Stimulated activated naive B cell treated with anti-CD40 and anti-IgM and Interleukin-4, amounts not matched to agents 10 μg/mL and 1 μg/mL and 100 μg/mL, for 72 hours (primary cell): ENCODE data around the gene WWC2.

ENCODE experiments used
- ATAC-seq, 2 donors: fragments of 150-1000 bp; cut with Tn5 transposase; replicated peaks; 2 replicates each; pipeline ENCODE4 v1.10.0; 2021; ENCODE audit warnings: moderate library complexity in 1 of 2
- DNase-seq: peaks from one replicate; pipeline ENCODE4 v3.0.0; 2021
- H3K27ac Mint-ChIP-seq: one replicate; pipeline ENCODE4 v1.8.0; 2022; ENCODE audit warnings: mild to moderate bottlenecking, mixed read lengths
- H3K27me3 Mint-ChIP-seq, 2 donors: one replicate each; pipeline ENCODE4 v1.8.0; 2022; ENCODE audit warnings: mixed read lengths in 2 of 2
- H3K36me3 Mint-ChIP-seq, 2 donors: one replicate each; pipeline ENCODE4 v1.8.0; 2022; ENCODE audit warnings: mixed read lengths in 2 of 2, mild to moderate bottlenecking in 1 of 2
- H3K4me1 Mint-ChIP-seq, 2 donors: one replicate each; pipeline ENCODE4 v1.8.0; 2022; ENCODE audit warnings: mixed read lengths in 2 of 2, mild to moderate bottlenecking in 1 of 2
- H3K4me3 Mint-ChIP-seq, 2 donors: one replicate each; pipeline ENCODE4 v1.8.0; 2022; ENCODE audit warnings: mild to moderate bottlenecking in 2 of 2, mixed read lengths in 2 of 2, moderate library complexity in 1 of 2
- H3K9me3 Mint-ChIP-seq, 2 donors: one replicate each; pipeline ENCODE4 v1.8.0; 2022; ENCODE audit warnings: mixed read lengths in 2 of 2, mild to moderate bottlenecking in 1 of 2

The WWC2 gene

GRCh38 chr4:183157215-183157614 is 58.2 kb downstream of the WWC2 start:
- Mint-ChIP-seq H3K9me3 (no peaks in the 10 kb centered on the region), H3K36me3 (no peaks in the 10 kb centered on the region), H3K27me3 (peaks cover 0 to 4% of the 10 kb centered on the region in 2 donors), H3K4me3 (no peak overlapping the region), H3K27ac (no peak overlapping the region), H3K4me1 (no peaks in the 10 kb centered on the region)
- no peak for DNase-seq
- ATAC-seq, result no peak

- no peaks in the 10 kb centered on the region for H3K36me3 Mint-ChIP-seq
- peaks cover 4% of the 10 kb centered on the region in 2 donors for H3K27me3 Mint-ChIP-seq
- ATAC-seq (no peak), DNase-seq (no peak)
- H3K4me3 Mint-ChIP-seq, result no peak overlapping the region
- H3K4me1 Mint-ChIP-seq, result no peaks in the 10 kb centered on the region
- no peak overlapping the region for H3K27ac Mint-ChIP-seq
- no peaks in the 10 kb centered on the region for H3K9me3 Mint-ChIP-seq
Observed at GRCh38 chr4:183158062-183158461, 59.0 kb downstream of the WWC2 start.

- ATAC-seq, result no peak
- Mint-ChIP-seq H3K9me3 (no peaks in the 10 kb centered on the region), H3K4me3 (no peak overlapping the region), H3K27me3 (peaks cover 4 to 7% of the 10 kb centered on the region in 2 donors), H3K27ac (no peak overlapping the region), H3K36me3 (no peaks in the 10 kb centered on the region), H3K4me1 (no peaks in the 10 kb centered on the region)
- no peak for DNase-seq
Observed at GRCh38 chr4:183161630-183162029, 62.6 kb downstream of the WWC2 start.

GRCh38 chr4:183163135-183163534 is 64.1 kb downstream of the WWC2 start:
- Mint-ChIP-seq H3K36me3 (no peaks in the 10 kb centered on the region), H3K9me3 (no peaks in the 10 kb centered on the region), H3K4me1 (no peaks in the 10 kb centered on the region), H3K27me3 (peaks cover 4 to 16% of the 10 kb centered on the region in 2 donors), H3K4me3 (no peak overlapping the region), H3K27ac (no peak overlapping the region)
- ATAC-seq (no peak), DNase-seq (no peak)

GRCh38 chr4:183164963-183165362 is 65.9 kb downstream of the WWC2 start:
- ATAC-seq (no peak), DNase-seq (no peak)
- Mint-ChIP-seq H3K27me3 (peaks cover 4 to 16% of the 10 kb centered on the region in 2 donors), H3K27ac (no peak overlapping the region), H3K9me3 (no peaks in the 10 kb centered on the region), H3K36me3 (no peaks in the 10 kb centered on the region), H3K4me3 (no peak overlapping the region), H3K4me1 (no peaks in the 10 kb centered on the region)

- DNase-seq, result no peak
- H3K9me3 Mint-ChIP-seq, result no peaks in the 10 kb centered on the region
Observed at GRCh38 chr4:183165376-183165775, 66.3 kb downstream of the WWC2 start.

GRCh38 chr4:183170894-183171293 is 71.8 kb downstream of the WWC2 start:
- DNase-seq (no peak), ATAC-seq (no peak)
- Mint-ChIP-seq H3K4me3 (no peak overlapping the region), H3K27me3 (peaks cover 4 to 17% of the 10 kb centered on the region in 2 donors), H3K9me3 (no peaks in the 10 kb centered on the region), H3K36me3 (no peaks in the 10 kb centered on the region), H3K4me1 (no peaks in the 10 kb centered on the region), H3K27ac (no peak overlapping the region)

More at GRCh38 chr4:183165376-183165775, 66.3 kb downstream of the WWC2 start:
- Mint-ChIP-seq H3K4me1 (no peaks in the 10 kb centered on the region), H3K36me3 (no peaks in the 10 kb centered on the region), H3K4me3 (no peak overlapping the region), H3K27me3 (peaks cover 4 to 16% of the 10 kb centered on the region in 2 donors), H3K27ac (no peak overlapping the region)
- no peak for ATAC-seq

- DNase-seq (no peak), ATAC-seq (no peak)
- H3K36me3 Mint-ChIP-seq, result no peaks in the 10 kb centered on the region
- H3K27me3 Mint-ChIP-seq, result peaks cover 4 to 17% of the 10 kb centered on the region in 2 donors
- H3K9me3 Mint-ChIP-seq, result no peaks in the 10 kb centered on the region
- H3K27ac Mint-ChIP-seq, result no peak overlapping the region
- H3K4me3 Mint-ChIP-seq, result no peak overlapping the region
- H3K4me1 Mint-ChIP-seq, result no peaks in the 10 kb centered on the region
Observed at GRCh38 chr4:183171484-183172267, 72.6 kb downstream of the WWC2 start.

GRCh38 chr4:183172881-183173280 is 73.8 kb downstream of the WWC2 start:
- Mint-ChIP-seq H3K27ac (no peak overlapping the region), H3K36me3 (no peaks in the 10 kb centered on the region), H3K9me3 (no peaks in the 10 kb centered on the region), H3K4me1 (no peaks in the 10 kb centered on the region), H3K27me3 (peaks cover 0 to 8% of the 10 kb centered on the region in 2 donors), H3K4me3 (no peak overlapping the region)
- DNase-seq, result no peak
- no peak for ATAC-seq

GRCh38 chr4:183173580-183174526 is 74.8 kb downstream of the WWC2 start:
- no peaks in the 10 kb centered on the region for H3K9me3 Mint-ChIP-seq
- peaks cover 0 to 8% of the 10 kb centered on the region in 2 donors for H3K27me3 Mint-ChIP-seq
- no peak overlapping the region for H3K4me3 Mint-ChIP-seq
- no peak overlapping the region for H3K27ac Mint-ChIP-seq
- H3K36me3 Mint-ChIP-seq, result no peaks in the 10 kb centered on the region
- no peaks in the 10 kb centered on the region for H3K4me1 Mint-ChIP-seq
- ATAC-seq (no peak), DNase-seq (no peak)

GRCh38 chr4:183175631-183176232 is 76.7 kb downstream of the WWC2 start:
- Mint-ChIP-seq H3K4me3 (no peak overlapping the region), H3K27me3 (peaks cover 6 to 8% of the 10 kb centered on the region in 2 donors), H3K36me3 (no peaks in the 10 kb centered on the region), H3K27ac (no peak overlapping the region), H3K9me3 (no peaks in the 10 kb centered on the region), H3K4me1 (no peaks in the 10 kb centered on the region)
- no peak for ATAC-seq
- no peak for DNase-seq

GRCh38 chr4:183177001-183177400 is 77.9 kb downstream of the WWC2 start:
- no peak overlapping the region for H3K27ac Mint-ChIP-seq
- H3K4me3 Mint-ChIP-seq, result no peak overlapping the region
- no peaks in the 10 kb centered on the region for H3K9me3 Mint-ChIP-seq
- DNase-seq (no peak), ATAC-seq (no peak)
- no peaks in the 10 kb centered on the region for H3K36me3 Mint-ChIP-seq
- no peaks in the 10 kb centered on the region for H3K4me1 Mint-ChIP-seq
- H3K27me3 Mint-ChIP-seq, result peaks cover 3 to 6% of the 10 kb centered on the region in 2 donors

GRCh38 chr4:183178201-183178600 is 79.1 kb downstream of the WWC2 start:
- Mint-ChIP-seq H3K27me3 (peaks cover 0 to 6% of the 10 kb centered on the region in 2 donors), H3K27ac (no peak overlapping the region), H3K4me1 (no peaks in the 10 kb centered on the region), H3K4me3 (no peak overlapping the region), H3K9me3 (no peaks in the 10 kb centered on the region), H3K36me3 (no peaks in the 10 kb centered on the region)
- ATAC-seq (no peak), DNase-seq (no peak)

GRCh38 chr4:183180096-183180495 is 81.0 kb downstream of the WWC2 start:
- no peak overlapping the region for H3K4me3 Mint-ChIP-seq
- no peak for DNase-seq
- peaks cover 5 to 9% of the 10 kb centered on the region in 2 donors for H3K27me3 Mint-ChIP-seq
- H3K27ac Mint-ChIP-seq, result no peak overlapping the region
- no peak for ATAC-seq
- no peaks in the 10 kb centered on the region for H3K36me3 Mint-ChIP-seq
- H3K9me3 Mint-ChIP-seq, result peaks cover 0 to 3% of the 10 kb centered on the region in 2 donors
- no peaks in the 10 kb centered on the region for H3K4me1 Mint-ChIP-seq
